MM.1S (cell line): ENCODE data around the gene USP9X.
"Not testable (repeated sequence)": the region's sequence is repeated elsewhere in the genome, so short reads cannot be mapped to it uniquely, and the experiment has no call there.

Experiments
- CTCF ChIP-seq: fragments of 300-600 bp; sonication (generic); IDR thresholded peaks from 2 replicates; pipeline ENCODE4 v1.5.1; 2016; ENCODE audit warnings: antibody characterized with exemption, low read length, mixed read lengths
- EZH2 ChIP-seq: fragments of 300-600 bp; sonication (generic); optimal IDR thresholded peaks from 2 replicates; pipeline ENCODE3; 2017; ENCODE audit warnings: low read depth, mild to moderate bottlenecking, antibody characterized with exemption, low read length, mixed read lengths
- EZH2phosphoT487 ChIP-seq: fragments of 300-600 bp; sonication (generic); IDR thresholded peaks from 2 replicates; pipeline ENCODE4 v1.6.1; 2018; ENCODE audit warnings: antibody characterized with exemption, low read length

DNA sequence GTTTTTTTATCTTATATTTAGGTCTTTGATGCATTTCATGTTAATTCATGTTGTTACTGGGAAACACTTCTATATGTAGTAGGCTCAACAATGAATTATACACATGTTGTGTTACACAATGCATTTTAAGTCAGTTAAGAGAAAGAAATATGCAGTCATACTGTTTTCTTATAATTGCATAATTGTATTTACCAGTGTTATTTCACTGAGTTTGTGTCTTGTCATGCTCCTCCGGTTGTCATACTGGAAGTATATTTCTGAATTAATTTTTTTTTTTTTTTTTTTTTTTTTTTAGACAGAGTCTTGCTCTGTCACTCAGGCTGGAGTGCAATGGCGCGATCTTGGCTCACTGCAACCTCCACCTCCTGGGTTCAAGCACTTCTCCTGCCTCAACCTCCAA lies 21.0 kb downstream of the USP9X start:
- TF ChIP-seq EZH2, CTCF, EZH2phosphoT487: not testable (repeated sequence)
